ENCODE measurements around the gene ORM1.

- TF ChIP-seq BRCA1 (IDR thresholded peaks at IDR 0.05; ENCODE audit: low read depth, low read length) (no peak), PAX8 (IDR thresholded peaks at IDR 0.05) (no peak), ATF3 (IDR thresholded peaks at IDR 0.05; ENCODE audit: borderline replicate concordance, extremely low read depth, low read depth, low read length) (no peak), RCOR1 (conservative IDR thresholded peaks at IDR 0.05; ENCODE audit: low read depth, low read length) (no peak), FOXK2 (IDR thresholded peaks at IDR 0.05) (no peak), CTCF (IDR thresholded peaks at IDR 0.05 in 2 of 3, conservative IDR thresholded peaks at IDR 0.05 in 1 of 3; ENCODE audit: control insufficient read depth in 2 of 3, extremely low read depth in 1 of 3, insufficient read depth in 1 of 3, low read depth in 3 of 3, low read length in 3 of 3) (no peak), CEBPB (IDR thresholded peaks at IDR 0.05; ENCODE audit: borderline replicate concordance in 1 of 2, low read depth in 2 of 2, low read length in 2 of 2) (no peak), POLR2AphosphoS5 (IDR thresholded peaks at IDR 0.05; ENCODE audit: low read length) (no peak), CBFB (IDR thresholded peaks at IDR 0.05; ENCODE audit: low read depth) (no peak)
Observed at GRCh38 chr9:114357911-114358328, 35.0 kb downstream of the ORM1 start.

Data from GM12878 (cell line).